ENCODE data around the gene TEX38. TPM values are rescaled to one million over a fixed set of nuclear protein-coding genes. Genes with fewer than 3 reads are reported as not detected.

Gene TEX38
- total and polyA plus RNA-seq, 2 experiments from 2014 or later = not detected

- TF ChIP-seq ZNF462 (CRISPR knock-in tag; IDR thresholded peaks at IDR 0.05) (no peak), CREB1 (CRISPR knock-in tag; IDR thresholded peaks at IDR 0.05; ENCODE audit: low read depth) (no peak), ETS1 (IDR thresholded peaks at IDR 0.05) (no peak), EZH2phosphoT487 (IDR thresholded peaks at IDR 0.05; ENCODE audit: unreplicated experiment) (no peak), EZH2 (IDR thresholded peaks at IDR 0.05; ENCODE audit: low read depth, unreplicated experiment) (no peak), STAT1 (IDR thresholded peaks at IDR 0.05; ENCODE audit: unreplicated experiment) (no peak), NANOG (IDR thresholded peaks at IDR 0.05; ENCODE audit: borderline replicate concordance) (no peak), ZNF114 (CRISPR knock-in tag; IDR thresholded peaks at IDR 0.05) (no peak)
Observed at GRCh38 chr1:46681333-46682034, 9.8 kb downstream of the TEX38 start (continued).

GRCh38 chr1:46682064-46682463, 10.4 kb downstream of the TEX38 start:
- Histone ChIP-seq H3K79me2 (replicated peaks; ENCODE audit: insufficient read depth) (no peaks in the 10 kb centered on the region), H3K4me3 (no peak overlapping the region), H3F3A (replicated peaks; ENCODE audit: low read depth) (no peaks in the 10 kb centered on the region), H3K4me1 (ENCODE audit: insufficient read depth) (peaks cover 7% of the 10 kb centered on the region; the same call in 1 of the 2 replicates), H3K27ac (ENCODE audit: low read depth) (no peak overlapping the region), H3K9me2 (ENCODE audit: insufficient read depth) (no peaks in the 10 kb centered on the region), H3K4me2 (no peak overlapping the region), H2AFZ (no peak overlapping the region), H3K36me3 (ENCODE audit: insufficient read depth) (peaks cover 36% of the 10 kb centered on the region), H3K27me3 (ENCODE audit: insufficient read depth) (no peaks in the 10 kb centered on the region), H4K20me1 (replicated peaks; ENCODE audit: insufficient read depth) (peaks cover 4% of the 10 kb centered on the region; the same call in 1 of the 2 replicates)
- Mint-ChIP-seq H3K36me3 (ENCODE audit: low read depth) (peaks cover 65% of the 10 kb centered on the region), H3K4me3 (no peak overlapping the region), H3K4me1 (peaks cover 10% of the 10 kb centered on the region), H3K27ac (no peak overlapping the region), H3K27me3 (ENCODE audit: insufficient read depth, low read depth, poor library complexity) (peaks cover 5% of the 10 kb centered on the region), H3K9me3 (no peaks in the 10 kb centered on the region)
- DNase-seq (ENCODE audit: low spot score) (no peak), ATAC-seq (no peak)
- no peak for TF ChIP-seq ETS1 (IDR thresholded peaks at IDR 0.05)
- TF ChIP-seq EZH2phosphoT487 (IDR thresholded peaks at IDR 0.05; ENCODE audit: unreplicated experiment) = no peak
- no peak for TF ChIP-seq CTCF (conservative IDR thresholded peaks at IDR 0.05; ENCODE audit: low read depth in 2 of 2)
- no peak for TF ChIP-seq ZNF114 (CRISPR knock-in tag; IDR thresholded peaks at IDR 0.05)
- TF ChIP-seq POLR2AphosphoS5 (IDR thresholded peaks at IDR 0.05; ENCODE audit: low read depth) = no peak
- TF ChIP-seq STAT1 (IDR thresholded peaks at IDR 0.05; ENCODE audit: unreplicated experiment) = no peak
- TF ChIP-seq ZNF331 (CRISPR knock-in tag; IDR thresholded peaks at IDR 0.05; ENCODE audit: low read depth) = no peak
